Measurements from ENCODE around the gene SREBF2. TPM values are rescaled to one million over a fixed set of nuclear protein-coding genes. Genes with fewer than 3 reads are reported as not detected.

SREBF2 gene
- polyA plus RNA-seq, 2 of the 4 experiments (the other 2 are of a cell fraction), result 19.4 to 30.8 TPM

GRCh38 chr22:41815716-41816115, 17.2 kb upstream of the SREBF2 start:
- ATAC-seq (no peak), DNase-seq (ENCODE audit: low read depth in 1 of 2, low spot score in 1 of 2) (no peak), FAIRE-seq (no peak)
- ChIA-PET POLR2A (no interaction called here), CTCF (interaction anchor here (0.9 to 4.0 kb wide), 4 partner anchors 10 to 125 kb away, joined by 3 to 10 read pairs (median 4); no protein-coding TSS in a partner anchor)
- H3K4me1 ChIP-seq, result no peaks in the 10 kb centered on the region
- H3K4me3 ChIP-seq, result no peak overlapping the region
- no peaks in the 10 kb centered on the region for H3K9me3 ChIP-seq
- WGBS (ENCODE audit: missing lambda C conversion rate), result 88% methylated on average over 3 of the region's 3 CpGs
- TF ChIP-seq HOXB13 (CRISPR knock-in tag; IDR thresholded peaks at IDR 0.05; ENCODE audit: low read depth) (no peak), CHD2 (IDR thresholded peaks at IDR 0.05; ENCODE audit: low read length, partially characterized antibody) (no peak), MAFK (IDR thresholded peaks at IDR 0.05; ENCODE audit: partially characterized antibody) (no peak), HES2 (IDR thresholded peaks at IDR 0.05) (no peak), NR3C1 (IDR thresholded peaks at IDR 0.05) (no peak), POLR2A (IDR thresholded peaks at IDR 0.05; ENCODE audit: low read length) (no peak), POLR2AphosphoS2 (conservative IDR thresholded peaks at IDR 0.05; ENCODE audit: low read length) (no peak)
- H3K27ac ChIP-seq, result no peak overlapping the region
- H3K4me2 ChIP-seq, result no peak overlapping the region

- 83% methylated on average over 1 of the region's 1 CpG for WGBS (ENCODE audit: missing lambda C conversion rate)
- H3K9me3 ChIP-seq, result no peaks in the 10 kb centered on the region
- DNase-seq (ENCODE audit: low read depth in 1 of 2, low spot score in 1 of 2) (no peak), ATAC-seq (no peak), FAIRE-seq (no peak)
- TF ChIP-seq CBX8 (IDR thresholded peaks at IDR 0.05) (no peak), HEYL (CRISPR knock-in tag; IDR thresholded peaks at IDR 0.05) (no peak), CHD2 (IDR thresholded peaks at IDR 0.05; ENCODE audit: low read length, partially characterized antibody) (no peak), ESRRA (IDR thresholded peaks at IDR 0.05; ENCODE audit: borderline replicate concordance, low read length) (no peak), CEBPB (IDR thresholded peaks at IDR 0.05) (no peak), NR3C1 (IDR thresholded peaks at IDR 0.05) (no peak), CBX2 (IDR thresholded peaks at IDR 0.05; ENCODE audit: borderline replicate concordance, low read depth) (no peak), ELK1 (IDR thresholded peaks at IDR 0.05; ENCODE audit: low read depth, low read length) (no peak), HOXA7 (CRISPR knock-in tag; IDR thresholded peaks at IDR 0.05) (no peak), FOXS1 (CRISPR knock-in tag; IDR thresholded peaks at IDR 0.05) (no peak), HDAC2 (IDR thresholded peaks at IDR 0.05) (no peak), MAFK (IDR thresholded peaks at IDR 0.05; ENCODE audit: partially characterized antibody) (no peak)
- POLR2A ChIA-PET, result no interaction called here
- no peak overlapping the region for H3K27ac ChIP-seq
- H3K4me3 ChIP-seq, result no peak overlapping the region
- CTCF ChIA-PET, result interaction anchor here (4.0 kb wide), 1 partner anchor 119 kb away, joined by 10 read pairs; no protein-coding TSS in a partner anchor
- H3K4me1 ChIP-seq, result no peaks in the 10 kb centered on the region
- no peak overlapping the region for H3K4me2 ChIP-seq
Measured at GRCh38 chr22:41816241-41816640, 16.7 kb upstream of the SREBF2 start.

GRCh38 chr22:41816871-41817270, 16.0 kb upstream of the SREBF2 start:
- 96% methylated on average over 2 of the region's 2 CpGs for WGBS (ENCODE audit: missing lambda C conversion rate)
- FAIRE-seq, result no peak
- H3K4me3 ChIP-seq, result no peak overlapping the region
- ATAC-seq, result no peak
- H3K4me1 ChIP-seq, result no peaks in the 10 kb centered on the region
- no peaks in the 10 kb centered on the region for H3K9me3 ChIP-seq
- DNase-seq (ENCODE audit: low read depth in 1 of 2, low spot score in 1 of 2), result no peak
- no peak overlapping the region for H3K27ac ChIP-seq
- CTCF ChIA-PET, result interaction anchor here (1.4 to 4.0 kb wide), 3 partner anchors 8 to 120 kb away, joined by 3 to 10 read pairs (median 3); no protein-coding TSS in a partner anchor
- TF ChIP-seq NFE2L2 (conservative IDR thresholded peaks at IDR 0.05; ENCODE audit: low read length) (no peak), E2F6 (IDR thresholded peaks at IDR 0.05; ENCODE audit: borderline replicate concordance, low read depth) (no peak), ZSCAN20 (CRISPR knock-in tag; IDR thresholded peaks at IDR 0.05) (no peak), ZFP36 (IDR thresholded peaks at IDR 0.05; ENCODE audit: borderline replicate concordance, partially characterized antibody) (no peak)
- H3K4me2 ChIP-seq, result no peak overlapping the region
- POLR2A ChIA-PET, result no interaction called here

GRCh38 chr22:41818011-41818410, 14.9 kb upstream of the SREBF2 start:
- DNase-seq (ENCODE audit: low read depth in 1 of 2, low spot score in 1 of 2), result no peak
- Histone ChIP-seq H3K4me2 (no peak overlapping the region), H3K4me3 (no peak overlapping the region), H3K4me1 (peaks cover 8% of the 10 kb centered on the region), H3K9me3 (no peaks in the 10 kb centered on the region), H3K27ac (no peak overlapping the region)
- TF ChIP-seq CBX8 (IDR thresholded peaks at IDR 0.05) (no peak), CHD2 (IDR thresholded peaks at IDR 0.05; ENCODE audit: low read length, partially characterized antibody) (no peak), MAX (IDR thresholded peaks at IDR 0.05) (no peak), BHLHE40 (IDR thresholded peaks at IDR 0.05; ENCODE audit: low read depth, low read length) (no peak)
- CTCF ChIA-PET, result interaction anchor here (1.4 to 4.0 kb wide), 4 partner anchors 9 to 123 kb away, joined by 3 to 10 read pairs (median 4); no protein-coding TSS in a partner anchor
- no peak for FAIRE-seq
- ATAC-seq, result no peak
- POLR2A ChIA-PET, result no interaction called here
- WGBS (ENCODE audit: missing lambda C conversion rate), result 93% methylated on average over 5 of the region's 5 CpGs
